NCI-H510A (cell line): Measurements from ENCODE around the gene TTC5.
"Not testable (repeated sequence)": the region's sequence is repeated elsewhere in the genome, so short reads cannot be mapped to it uniquely, and the experiment has no call there.

Experiments used
- DNase-seq: peaks from one replicate; lab custom pipeline; 2025; lab: John Stamatoyannopoulos, UW

The TTC5 gene, protein sequence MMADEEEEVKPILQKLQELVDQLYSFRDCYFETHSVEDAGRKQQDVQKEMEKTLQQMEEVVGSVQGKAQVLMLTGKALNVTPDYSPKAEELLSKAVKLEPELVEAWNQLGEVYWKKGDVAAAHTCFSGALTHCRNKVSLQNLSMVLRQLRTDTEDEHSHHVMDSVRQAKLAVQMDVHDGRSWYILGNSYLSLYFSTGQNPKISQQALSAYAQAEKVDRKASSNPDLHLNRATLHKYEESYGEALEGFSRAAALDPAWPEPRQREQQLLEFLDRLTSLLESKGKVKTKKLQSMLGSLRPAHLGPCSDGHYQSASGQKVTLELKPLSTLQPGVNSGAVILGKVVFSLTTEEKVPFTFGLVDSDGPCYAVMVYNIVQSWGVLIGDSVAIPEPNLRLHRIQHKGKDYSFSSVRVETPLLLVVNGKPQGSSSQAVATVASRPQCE

DNA sequence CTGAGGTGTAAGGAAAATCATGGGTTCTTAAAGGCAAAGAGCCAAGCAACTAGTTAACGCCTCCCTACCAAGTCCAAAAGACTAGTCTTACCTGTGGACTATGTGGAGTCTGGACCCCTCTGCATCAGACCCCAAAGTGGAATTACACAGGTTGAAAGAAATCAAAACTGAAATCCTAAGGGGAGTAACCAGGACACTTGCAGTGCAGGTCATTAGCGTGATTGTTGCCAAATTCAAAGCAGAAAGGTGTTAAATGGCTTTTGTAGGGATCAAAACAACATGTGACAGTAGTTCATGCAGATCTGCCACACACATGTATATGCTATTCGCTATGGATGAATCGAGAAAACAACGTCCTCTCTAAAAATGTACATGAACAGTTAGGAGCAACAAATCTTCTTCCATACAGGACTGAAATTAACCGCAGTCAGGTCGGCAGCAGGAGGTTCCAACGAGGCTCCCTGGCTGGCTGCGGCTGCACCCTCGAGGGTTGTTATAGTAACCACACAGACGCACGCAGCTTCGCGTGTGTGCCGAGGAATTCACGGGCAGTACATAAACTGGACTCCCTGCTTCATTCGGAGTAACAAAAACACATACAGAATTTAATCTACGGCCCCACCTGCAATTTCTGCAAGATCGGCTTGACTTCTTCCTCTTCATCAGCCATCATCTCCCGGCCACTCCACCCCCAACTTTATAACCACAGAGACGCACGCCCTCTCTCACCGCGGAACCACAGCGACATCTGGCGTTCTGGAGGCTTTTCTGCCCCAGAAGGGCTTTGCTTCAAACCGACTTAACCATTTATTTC lies at the start of gene TTC5:
Gene TTC5 (minus strand): TSS at position 687 of the 814 bp plus-strand sequence. CDS start 14 bp downstream, at position 673.
- peak; percentile 55 for DNase-seq

DNA sequence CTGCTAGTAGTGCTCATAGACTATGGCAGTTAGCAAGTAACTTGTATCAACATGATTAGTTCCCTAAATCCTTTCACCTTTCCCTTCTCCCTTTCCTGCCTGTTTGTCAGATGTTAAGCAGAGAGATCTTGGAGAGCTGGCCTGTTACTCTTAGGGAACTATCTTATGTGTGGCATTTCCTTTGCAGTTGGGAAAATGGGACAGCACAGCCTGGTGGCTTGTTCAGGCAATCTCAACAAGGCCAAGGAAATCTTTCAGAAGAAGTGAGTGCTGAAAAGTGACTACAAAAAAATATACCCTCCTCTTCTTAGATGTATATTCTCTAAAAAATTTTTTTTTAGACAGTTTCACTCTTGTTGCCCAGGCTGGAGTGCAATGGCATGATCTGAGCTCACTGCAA lies 45.1 kb upstream of the TTC5 start:
- no peak for DNase-seq

DNA sequence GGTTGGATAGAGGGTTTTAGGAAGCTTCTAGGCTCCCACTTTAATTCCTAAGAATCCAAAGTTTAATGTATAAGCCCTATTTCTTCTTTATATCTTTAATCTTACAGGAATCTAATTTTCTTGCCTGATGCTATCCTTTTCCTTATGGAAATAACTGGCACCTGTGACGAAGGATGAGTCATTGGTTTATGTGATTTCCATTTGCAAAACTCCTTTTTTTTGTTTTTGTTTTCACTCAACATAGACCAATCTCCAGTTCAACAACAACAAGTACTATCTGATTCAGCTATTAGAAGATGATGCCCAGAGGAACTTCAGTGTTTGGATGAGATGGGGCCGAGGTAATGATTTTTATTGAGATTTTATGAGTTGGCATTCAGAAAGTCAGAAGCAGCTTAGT lies 44.5 kb upstream of the TTC5 start:
- DNase-seq, result no peak

DNA sequence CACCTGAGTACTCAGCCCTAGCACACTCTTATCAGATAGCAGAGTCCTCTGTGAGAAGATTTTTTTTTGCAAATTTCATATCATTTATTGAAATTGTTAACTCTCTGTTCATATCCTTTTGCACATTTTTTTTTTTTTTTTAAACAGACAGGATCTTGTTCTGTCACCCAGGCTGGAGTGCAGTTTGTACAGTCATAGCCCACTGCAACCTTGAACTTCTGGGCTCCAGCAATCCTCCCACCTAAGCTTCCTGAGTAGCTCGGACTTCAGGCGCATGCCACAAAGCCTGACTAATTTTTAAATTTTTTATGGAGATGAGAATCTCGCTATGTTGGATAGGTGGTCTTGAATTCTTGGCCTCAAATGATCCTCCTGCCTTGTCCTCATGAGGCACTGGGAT lies 42.0 kb upstream of the TTC5 start:
- no peak for DNase-seq

DNA sequence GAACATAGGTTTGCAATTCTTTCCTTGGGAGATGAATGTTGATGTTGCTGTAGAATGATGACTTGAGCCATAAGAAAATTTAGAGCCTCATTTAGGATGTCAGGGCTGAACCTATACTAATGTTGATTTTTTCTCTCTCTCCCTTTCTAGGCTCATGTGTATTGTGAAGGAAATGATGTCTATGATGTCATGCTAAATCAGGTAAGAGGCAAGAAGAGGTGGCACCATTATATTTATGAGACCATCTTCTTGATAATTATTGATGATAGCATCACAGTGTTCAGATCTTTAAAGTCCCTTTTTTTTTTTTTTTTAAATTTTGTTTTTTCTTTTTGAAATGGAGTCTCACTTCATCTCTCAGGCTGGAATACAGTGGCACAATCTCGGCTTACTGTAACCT lies 41.0 kb upstream of the TTC5 start:
- DNase-seq, result no peak

DNA sequence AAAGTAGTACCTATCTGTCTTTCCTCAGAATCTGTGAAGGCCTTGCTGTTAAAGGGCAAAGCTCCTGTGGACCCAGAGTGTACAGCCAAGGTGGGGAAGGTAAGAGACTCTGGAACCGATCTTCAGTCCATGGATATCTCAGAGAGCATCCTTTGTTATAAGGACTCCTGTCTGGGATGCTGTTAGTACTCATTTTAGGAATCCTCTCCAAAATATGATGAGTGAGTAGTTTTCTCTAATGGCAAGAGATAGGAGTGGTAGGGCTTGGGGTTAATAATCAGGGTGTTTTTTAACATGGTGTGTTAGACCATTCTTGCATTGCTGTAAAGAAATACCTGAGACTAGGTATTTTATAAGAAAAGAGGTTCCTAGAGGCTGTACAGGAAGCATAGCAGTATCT lies 39.6 kb upstream of the TTC5 start:
- no peak for DNase-seq

DNA sequence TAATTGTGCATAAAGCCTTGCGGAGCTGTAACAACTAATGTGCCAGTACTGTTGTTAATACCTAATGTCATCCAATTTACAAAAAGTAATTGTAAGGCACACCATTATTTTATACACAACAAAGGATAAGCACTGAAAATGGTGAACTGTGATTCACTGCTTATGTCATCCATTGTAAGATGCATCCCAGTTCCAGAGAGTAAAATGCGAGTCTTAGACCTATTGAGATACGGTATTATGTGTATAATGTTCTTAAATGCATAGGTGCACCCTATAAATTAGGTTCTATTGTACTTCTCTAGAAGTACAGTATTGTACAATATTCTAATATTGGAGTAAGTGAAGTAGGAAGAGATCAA lies 38.1 kb upstream of the TTC5 start:
- DNase-seq, result no peak

DNA sequence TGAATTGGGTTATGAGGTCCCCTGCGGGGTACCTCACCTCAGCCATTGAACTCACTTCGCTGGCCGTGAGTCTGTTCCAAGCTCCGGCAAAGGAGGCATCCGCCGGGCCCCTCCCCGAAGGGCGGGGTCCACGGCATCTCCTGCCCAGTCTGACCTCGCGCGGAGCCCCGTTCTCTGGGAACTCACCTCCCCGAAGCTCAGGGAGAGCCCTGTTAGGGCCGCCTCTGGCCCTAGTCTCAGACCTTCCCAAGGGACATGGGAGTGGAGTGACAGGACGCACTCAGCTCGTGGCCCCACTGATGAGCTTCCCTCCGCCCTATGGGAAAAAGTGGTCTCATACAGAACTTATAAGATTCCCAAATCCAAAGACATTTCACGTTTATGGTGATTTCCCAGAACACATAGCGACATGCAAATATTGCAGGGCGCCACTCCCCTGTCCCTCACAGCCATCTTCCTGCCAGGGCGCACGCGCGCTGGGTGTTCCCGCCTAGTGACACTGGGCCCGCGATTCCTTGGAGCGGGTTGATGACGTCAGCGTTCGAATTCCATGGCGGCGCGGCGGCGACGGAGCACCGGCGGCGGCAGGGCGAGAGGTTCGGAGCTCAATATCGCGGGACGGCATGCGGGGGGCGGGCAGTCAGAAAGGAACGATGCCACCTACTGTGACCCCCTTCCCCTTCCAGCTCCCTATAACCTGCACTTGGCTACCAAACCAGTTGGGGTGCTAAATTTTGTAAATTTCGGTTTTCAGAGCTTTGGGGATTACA lies 37.5 kb upstream of the TTC5 start, which contains the start of gene PARP2:
Gene PARP2 (plus strand): TSS at position 544 of the 770 bp plus-strand sequence. CDS start 7 bp downstream, at position 551.
- DNase-seq, result peak; percentile 97

DNA sequence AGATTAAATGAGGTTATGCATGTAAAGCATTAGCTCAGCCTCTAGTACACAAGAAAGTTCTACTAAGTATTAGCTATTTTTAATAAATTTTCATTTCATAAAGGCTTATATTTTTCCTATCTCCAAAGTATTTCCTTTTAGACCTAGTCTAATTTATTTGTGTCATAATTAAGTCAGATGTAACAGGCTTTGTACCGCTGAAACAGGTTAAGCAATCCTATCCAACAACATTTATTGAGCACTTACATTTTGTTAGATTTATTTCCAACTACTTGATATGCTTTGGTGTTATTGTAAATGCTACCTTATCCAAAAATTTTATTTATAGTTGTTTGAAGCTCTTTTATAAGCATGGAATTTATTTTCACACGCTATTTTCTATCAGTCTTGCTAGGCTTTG lies 35.9 kb upstream of the TTC5 start:
- DNase-seq, result no peak

DNA sequence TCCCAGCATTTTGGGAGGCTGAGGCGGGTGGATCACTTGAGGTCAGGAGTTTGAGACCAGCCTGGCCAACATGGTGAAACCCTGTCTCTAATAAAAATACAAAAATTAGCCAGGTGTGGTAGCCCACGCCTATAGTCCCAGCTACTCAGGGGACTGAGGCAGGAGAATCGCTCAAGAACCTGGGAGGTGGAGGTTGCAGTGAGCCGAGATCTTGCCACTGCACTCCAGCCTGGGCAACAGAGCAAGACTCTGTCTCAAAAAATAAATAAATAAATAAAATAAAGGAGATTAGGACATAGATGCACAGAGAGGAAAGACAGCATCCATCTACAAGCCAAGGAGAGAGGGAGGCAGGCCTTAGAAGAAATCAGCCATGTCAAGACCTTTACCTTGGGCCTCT lies 35.3 kb upstream of the TTC5 start:
- not testable (repeated sequence) for DNase-seq

DNA sequence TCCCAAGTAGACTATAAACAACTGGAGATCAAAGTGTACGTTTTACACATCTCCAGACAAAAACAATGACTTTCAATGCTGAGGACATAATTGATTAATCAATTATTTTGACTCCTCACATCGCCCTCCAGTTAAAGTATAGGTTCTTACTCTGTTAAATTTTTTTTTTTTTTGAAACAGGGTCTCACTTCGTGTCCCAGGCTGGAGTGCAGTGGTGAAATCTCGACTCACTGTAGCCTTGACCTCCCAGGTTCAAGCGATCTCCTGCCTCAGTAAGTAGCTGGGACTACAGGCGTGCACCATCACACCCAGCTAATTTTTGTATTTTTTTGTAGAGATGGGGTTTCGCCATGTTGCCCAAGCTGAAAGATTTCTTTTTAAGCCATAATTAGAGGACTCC lies 28.3 kb upstream of the TTC5 start:
- no peak for DNase-seq

DNA sequence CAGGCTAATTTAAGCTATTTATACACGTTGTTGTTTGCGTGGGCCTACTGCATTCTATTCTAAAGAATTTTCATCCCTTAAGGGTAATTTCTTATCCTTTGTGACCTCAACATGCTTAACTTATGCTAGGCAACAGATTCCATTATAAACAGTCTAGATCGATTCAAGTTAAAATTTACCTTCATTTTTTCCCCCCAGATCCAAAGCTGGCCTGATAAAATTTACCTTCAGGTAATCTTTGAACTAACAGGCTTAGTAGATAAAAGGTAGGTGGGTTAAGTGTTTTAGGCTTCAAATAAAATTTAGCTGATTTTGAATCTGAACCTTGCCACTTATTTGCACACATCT lies 27.7 kb upstream of the TTC5 start:
- no peak for DNase-seq

DNA sequence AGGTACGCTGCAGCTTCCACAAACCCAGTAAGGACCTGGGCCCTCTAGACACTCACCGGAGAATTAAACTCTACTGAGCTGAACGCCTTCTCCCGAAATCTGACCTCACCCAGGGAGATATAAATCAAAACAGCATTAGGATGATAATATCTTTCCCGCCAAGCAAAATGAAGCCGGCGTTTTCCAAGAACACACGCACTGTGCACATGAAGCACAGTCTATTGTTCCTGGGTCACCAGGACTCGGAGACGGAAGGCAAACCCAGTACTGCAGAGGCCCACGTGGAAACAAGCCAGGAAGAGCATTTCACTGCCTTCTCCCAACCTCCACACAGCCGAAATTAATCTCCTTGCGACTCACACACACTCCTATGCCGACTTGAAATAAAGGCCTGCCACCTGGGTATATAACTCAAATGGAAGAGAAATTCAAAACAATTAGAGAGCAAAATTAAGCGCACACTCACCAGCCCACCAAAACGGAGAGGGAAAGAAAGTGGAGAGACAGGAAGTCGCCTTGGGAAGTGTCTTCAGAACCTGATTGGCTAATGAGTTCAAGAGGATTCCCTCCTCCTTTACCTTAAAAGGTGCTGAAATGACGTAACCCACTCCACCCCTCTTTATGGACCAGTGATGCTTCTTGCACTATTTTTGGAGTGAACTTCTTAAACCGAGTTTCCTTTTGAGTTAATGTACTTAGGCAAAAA lies 27.2 kb upstream of the TTC5 start, which contains the start of gene CCNB1IP1:
Gene CCNB1IP1 (minus strand): TSS at position 492 of the 706 bp plus-strand sequence. CDS start 16,756 bp downstream, outside the sequence.
- DNase-seq, result peak; percentile 82

DNA sequence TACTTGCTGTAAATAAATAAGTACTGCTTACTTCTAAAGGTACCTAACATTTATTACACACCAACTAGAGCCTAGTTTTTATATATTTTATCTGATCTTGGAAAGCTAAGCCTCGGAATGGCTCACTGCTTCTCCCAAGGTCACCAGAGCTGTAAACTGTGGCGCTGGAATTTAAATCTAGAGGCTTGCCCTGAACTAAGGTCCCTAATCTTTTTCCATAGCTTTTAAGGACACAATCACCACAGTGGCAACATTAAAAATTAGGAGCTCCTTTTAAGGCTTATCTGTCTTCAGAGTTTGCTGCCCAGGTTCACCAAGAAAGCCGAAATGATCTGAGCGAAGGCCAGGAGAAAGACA lies 26.7 kb upstream of the TTC5 start:
- no peak for DNase-seq

DNA sequence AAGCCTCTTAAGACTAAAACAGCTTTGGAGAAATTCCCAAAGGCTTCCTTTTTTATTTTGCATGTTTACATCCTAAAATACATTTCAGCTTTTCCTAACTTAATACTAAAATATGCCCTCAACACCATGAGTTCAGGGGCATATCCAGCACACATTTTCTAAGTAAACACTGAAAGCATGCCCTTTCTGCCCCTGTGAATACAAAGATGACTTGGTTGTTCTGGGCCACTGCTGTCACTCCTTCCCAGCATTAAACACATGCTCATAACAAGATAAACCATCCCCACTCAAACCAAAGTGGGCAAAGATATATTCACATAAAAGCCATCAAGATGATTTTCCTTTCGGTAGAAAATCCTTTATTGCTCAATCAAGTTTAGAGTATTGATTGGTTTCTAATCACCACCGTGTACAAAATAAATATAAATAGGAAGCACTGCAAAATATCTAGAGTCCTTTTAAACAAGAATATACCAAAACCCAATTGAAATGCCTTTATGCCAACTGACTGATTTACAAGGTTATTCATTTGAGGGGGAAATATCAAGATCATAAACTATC lies 25.4 kb upstream of the TTC5 start:
- DNase-seq, result no peak

DNA sequence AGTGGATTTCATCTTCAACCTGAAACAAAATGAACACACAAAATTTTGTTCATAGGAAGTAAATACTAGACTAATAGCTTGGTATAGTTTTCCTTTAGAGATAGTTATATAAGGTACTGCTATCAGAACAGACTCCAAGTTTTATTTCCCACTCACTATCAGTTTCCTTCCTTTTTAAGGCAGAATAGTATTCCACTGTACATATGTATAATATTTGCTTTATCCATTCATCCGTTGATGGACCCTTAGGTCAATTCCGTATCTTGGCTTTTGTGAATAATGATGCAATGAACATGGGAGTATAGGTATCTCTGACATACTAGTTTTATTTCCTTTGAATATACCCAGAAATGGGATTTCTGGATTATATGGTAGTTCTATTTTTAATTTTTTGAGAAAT lies 23.6 kb upstream of the TTC5 start:
- DNase-seq, result no peak

DNA sequence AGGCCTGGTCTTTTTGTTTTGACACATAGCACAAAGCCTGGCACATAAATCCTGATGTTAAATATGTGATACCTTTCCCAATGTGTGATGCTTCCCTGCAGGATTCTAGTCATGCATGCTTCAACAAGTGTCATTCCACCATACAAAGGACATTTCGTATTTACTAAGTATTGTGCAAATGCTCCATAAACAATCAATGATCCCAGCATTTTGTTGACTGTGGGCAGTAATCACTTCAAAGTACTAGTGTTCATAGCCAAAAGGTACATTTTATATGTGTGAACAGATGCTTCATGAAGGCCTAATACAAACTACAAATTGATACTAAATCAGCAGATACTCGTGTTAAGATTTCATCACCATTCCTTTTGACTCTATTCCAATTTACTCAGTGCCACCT lies 23.0 kb upstream of the TTC5 start:
- no peak for DNase-seq

DNA sequence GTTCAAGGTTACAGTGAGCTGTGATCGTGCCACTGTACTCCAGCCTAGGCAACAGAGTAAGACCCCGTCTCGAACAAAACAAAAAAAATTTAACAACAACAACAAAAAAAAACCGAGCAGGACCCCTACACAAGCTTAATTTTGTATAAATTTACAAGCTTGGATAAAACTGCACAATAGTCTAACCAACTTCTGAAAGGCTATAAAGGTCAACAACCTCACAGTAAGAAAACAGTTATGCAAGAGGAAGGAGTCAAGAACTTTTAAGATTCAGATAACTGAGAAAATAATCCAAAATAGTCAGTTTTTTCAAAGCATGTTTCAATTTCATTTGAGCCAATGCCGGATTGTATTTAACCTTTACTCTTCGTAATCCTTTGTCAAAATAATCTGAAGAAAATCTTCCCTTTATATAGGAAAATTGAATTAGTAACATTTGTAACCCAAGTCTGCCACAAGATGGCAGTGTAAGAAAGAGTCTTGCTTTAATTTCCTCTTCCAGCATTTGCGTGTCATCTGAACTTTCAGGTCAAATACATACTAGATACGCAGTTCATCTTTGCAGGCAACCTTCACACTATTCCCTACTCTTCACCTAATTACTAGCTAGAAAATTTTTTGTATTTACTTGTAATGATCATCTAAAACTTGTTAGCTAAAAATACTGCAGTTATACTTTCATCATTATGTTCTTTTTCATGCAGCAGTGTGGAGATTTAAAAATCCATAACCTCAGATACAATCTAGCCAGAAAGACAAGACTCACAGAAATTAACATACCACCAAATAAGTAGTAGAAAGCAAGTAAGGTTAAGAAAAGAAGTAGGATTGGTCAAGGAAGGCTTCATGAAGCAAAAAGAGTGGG lies 21.5 kb upstream of the TTC5 start:
- DNase-seq, result no peak

DNA sequence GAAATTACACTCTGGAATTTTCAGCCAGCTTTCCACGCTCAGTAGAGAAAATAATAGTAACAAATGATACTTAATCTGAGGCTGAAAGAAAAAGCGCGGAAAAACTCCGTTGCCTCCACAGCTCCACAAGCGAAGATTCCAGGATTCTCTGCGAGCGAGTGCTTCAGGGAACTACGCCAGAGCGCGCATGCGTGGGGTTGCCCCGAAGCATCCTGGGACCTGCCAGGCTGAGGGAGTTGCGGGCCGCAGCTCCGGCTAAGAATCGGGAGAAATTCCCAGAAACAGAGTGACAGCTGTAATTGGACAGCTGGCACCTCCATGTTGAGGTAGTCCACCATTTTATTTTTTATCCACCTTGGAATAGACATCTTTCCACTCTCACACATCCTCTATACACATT lies 12.0 kb upstream of the TTC5 start:
- no peak for DNase-seq

DNA sequence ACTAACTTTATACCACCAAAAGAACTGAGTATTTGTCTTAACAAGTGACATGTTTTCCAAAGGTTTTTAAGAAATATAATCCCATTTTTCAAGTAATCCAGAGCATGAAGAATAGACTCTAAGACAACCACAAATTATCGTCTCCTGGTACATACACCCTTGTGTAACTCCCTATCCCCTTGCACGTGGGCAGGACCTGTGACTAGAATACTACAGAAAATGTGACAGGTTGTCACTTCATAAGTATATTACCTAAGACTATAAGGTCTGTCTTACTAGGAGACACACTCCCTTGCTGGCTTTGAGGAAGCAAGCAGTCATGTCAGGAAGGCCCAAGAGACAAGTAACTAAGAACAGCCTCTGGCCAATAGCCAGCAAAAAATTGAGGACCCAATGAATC lies 8.3 kb upstream of the TTC5 start:
- no peak for DNase-seq

DNA sequence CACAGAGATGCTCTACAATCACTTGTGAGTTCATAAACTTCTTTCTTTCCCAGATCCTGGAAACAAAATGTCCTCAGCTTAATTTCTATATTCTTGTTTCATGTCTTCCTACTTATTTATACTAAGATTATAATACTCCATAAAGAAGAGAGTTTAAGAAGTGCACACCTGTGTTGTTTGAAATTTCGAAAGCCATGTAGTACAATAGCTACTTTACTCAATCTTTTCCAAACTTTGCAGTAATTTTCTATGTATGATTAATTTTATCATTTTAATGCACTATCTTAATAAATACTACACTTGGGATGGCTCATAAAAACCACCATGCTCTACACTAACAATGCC lies 300 bp upstream of the TTC5 start:
- no peak for DNase-seq
